AG08395 (cell line): ENCODE data around the gene HNRNPUL2.
"Not testable (repeated sequence)": the region's sequence is repeated elsewhere in the genome, so short reads cannot be mapped to it uniquely, and the experiment has no call there.

Source experiments
- DNase-seq: peaks from one replicate; pipeline ENCODE4 v3.0.0; 2012; ENCODE audit warnings: mixed read lengths, low spot score

Gene HNRNPUL2

GRCh38 chr11:62727165-62727871 lies at the start of gene HNRNPUL2:
Gene HNRNPUL2, minus strand, starts transcription at chr11:62727457. Its CDS starts 301 bp downstream, at chr11:62727156.
- peak; percentile 99 for DNase-seq

GRCh38 chr11:62775646-62776045 lies 48.4 kb upstream of the HNRNPUL2 start:
- no peak for DNase-seq

- DNase-seq = no peak
Observed at GRCh38 chr11:62774407-62774806, 47.1 kb upstream of the HNRNPUL2 start.

GRCh38 chr11:62771144-62772021 lies 44.1 kb upstream of the HNRNPUL2 start, which contains the start of gene TAF6L:
Gene TAF6L, plus strand, starts transcription at chr11:62771396. Its CDS starts 4,388 bp downstream, at chr11:62775784.
- peak; percentile 98 for DNase-seq

- DNase-seq = peak; percentile 32
Observed at GRCh38 chr11:62770778-62771143, 43.5 kb upstream of the HNRNPUL2 start.

GRCh38 chr11:62760867-62761227 lies 33.6 kb upstream of the HNRNPUL2 start:
- DNase-seq = not testable (repeated sequence)

GRCh38 chr11:62757846-62758788 lies 30.9 kb upstream of the HNRNPUL2 start:
- DNase-seq = no peak

GRCh38 chr11:62755086-62755615 lies 27.9 kb upstream of the HNRNPUL2 start:
- no peak for DNase-seq

- DNase-seq = peak; percentile 99
Observed at GRCh38 chr11:62753736-62754603, 26.7 kb upstream of the HNRNPUL2 start, which contains the start of gene ZBTB3. Gene ZBTB3, minus strand, starts transcription at chr11:62754160. Its CDS starts 496 bp downstream, at chr11:62753664.

- no peak for DNase-seq
Observed at GRCh38 chr11:62752994-62753735, 25.9 kb upstream of the HNRNPUL2 start.

GRCh38 chr11:62752177-62752785 lies 25.0 kb upstream of the HNRNPUL2 start:
- no peak for DNase-seq

GRCh38 chr11:62749931-62750330 lies 22.7 kb upstream of the HNRNPUL2 start:
- not testable (repeated sequence) for DNase-seq

GRCh38 chr11:62747475-62748160 lies 20.4 kb upstream of the HNRNPUL2 start:
- no peak for DNase-seq

- no peak for DNase-seq
Observed at GRCh38 chr11:62737196-62737595, 9.9 kb upstream of the HNRNPUL2 start.

GRCh38 chr11:62732830-62733229 lies 5.6 kb upstream of the HNRNPUL2 start:
- DNase-seq = no peak

- not testable (repeated sequence) for DNase-seq
Observed at GRCh38 chr11:62730076-62730475, 2.8 kb upstream of the HNRNPUL2 start.

GRCh38 chr11:62728171-62728988 lies 1.1 kb upstream of the HNRNPUL2 start, which contains the start of gene TTC9C:
Gene TTC9C, plus strand, starts transcription at chr11:62728486. Its CDS starts 363 bp downstream, at chr11:62728849.
- peak; percentile 83 for DNase-seq

GRCh38 chr11:62727872-62728170 lies 564 bp upstream of the HNRNPUL2 start:
- peak; percentile 92 for DNase-seq
